A673 (cell line): ENCODE measurements around the gene FAM120A.

Experiments used
- EZH2 ChIP-seq: fragments of 200-600 bp; sonication (generic); IDR thresholded peaks from 2 replicates; pipeline ENCODE4 v1.6.1; 2017; ENCODE audit warnings: borderline replicate concordance, low read depth, mild to moderate bottlenecking, mixed read lengths, antibody characterized with exemption, low read length; ENCODE audit not compliant: poor library complexity, severe bottlenecking
- TF ChIP-seq, protein P1 (sequence below): fragments of 300-800, 200-600 bp; sonication (generic); conservative IDR thresholded peaks from 2 replicates; pipeline ENCODE4 v1.5.1; 2017; ENCODE audit warnings: low read depth, mild to moderate bottlenecking, antibody characterized with exemption, low read length, moderate library complexity, mixed read lengths

DNA sequence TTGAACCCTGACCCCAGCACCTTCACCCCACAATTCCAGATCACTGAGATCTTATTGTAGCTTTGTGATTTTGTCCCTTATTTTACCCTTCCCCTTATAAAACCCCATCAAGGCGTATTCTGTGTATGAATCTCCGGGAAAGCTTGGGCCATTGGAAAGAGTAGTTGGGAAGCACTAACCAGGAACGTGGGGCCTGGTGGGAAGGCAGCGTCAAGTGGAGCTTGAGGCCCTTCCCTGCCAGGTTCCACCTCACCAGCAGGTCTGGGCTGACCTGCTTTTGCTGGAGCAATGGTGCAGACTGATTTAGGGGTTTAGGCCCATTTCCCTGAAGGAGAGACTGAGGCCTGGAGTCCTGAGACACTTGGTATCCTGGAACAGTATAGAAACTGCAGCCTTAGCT, 134.2 kb downstream of the FAM120A start:
- TF ChIP-seq, protein P1, sequence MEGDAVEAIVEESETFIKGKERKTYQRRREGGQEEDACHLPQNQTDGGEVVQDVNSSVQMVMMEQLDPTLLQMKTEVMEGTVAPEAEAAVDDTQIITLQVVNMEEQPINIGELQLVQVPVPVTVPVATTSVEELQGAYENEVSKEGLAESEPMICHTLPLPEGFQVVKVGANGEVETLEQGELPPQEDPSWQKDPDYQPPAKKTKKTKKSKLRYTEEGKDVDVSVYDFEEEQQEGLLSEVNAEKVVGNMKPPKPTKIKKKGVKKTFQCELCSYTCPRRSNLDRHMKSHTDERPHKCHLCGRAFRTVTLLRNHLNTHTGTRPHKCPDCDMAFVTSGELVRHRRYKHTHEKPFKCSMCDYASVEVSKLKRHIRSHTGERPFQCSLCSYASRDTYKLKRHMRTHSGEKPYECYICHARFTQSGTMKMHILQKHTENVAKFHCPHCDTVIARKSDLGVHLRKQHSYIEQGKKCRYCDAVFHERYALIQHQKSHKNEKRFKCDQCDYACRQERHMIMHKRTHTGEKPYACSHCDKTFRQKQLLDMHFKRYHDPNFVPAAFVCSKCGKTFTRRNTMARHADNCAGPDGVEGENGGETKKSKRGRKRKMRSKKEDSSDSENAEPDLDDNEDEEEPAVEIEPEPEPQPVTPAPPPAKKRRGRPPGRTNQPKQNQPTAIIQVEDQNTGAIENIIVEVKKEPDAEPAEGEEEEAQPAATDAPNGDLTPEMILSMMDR, result no peak
- no peak for TF ChIP-seq EZH2
